GM19025 (cell line): ENCODE measurements around the gene TPSAB1.
"Not testable (repeated sequence)": the region's sequence is repeated elsewhere in the genome, so short reads cannot be mapped to it uniquely, and the experiment has no call there.

ENCODE experiments used
- ATAC-seq: cut with Tn5 transposase; IDR thresholded peaks from one replicate; pipeline ENCODE4 v1.9.1; 2021; ENCODE audit warnings: mild to moderate bottlenecking, low read depth, moderate library complexity; ENCODE audit not compliant: unreplicated experiment

TPSAB1 gene

GRCh38 chr16:1262210-1262845 lies 21.8 kb downstream of the TPSAB1 start:
- no peak for ATAC-seq

DNA sequence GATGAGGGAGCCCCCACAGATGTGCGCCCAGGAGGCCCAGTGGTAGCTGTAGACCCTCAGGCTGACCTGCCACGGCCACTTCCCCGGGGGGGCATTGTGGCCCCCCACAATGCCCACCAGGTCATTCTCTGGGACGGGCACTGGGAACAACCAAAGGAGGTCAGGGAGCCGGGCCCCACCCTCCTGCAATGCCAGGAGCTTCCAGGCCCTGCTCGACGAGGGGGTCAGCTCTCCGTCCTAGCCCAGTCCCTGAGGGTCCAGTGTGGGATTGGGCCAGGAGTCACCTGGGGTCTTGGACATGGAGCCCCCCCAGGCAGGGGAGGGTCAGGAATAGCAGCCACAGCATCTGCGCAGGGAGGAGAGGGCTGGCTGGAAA lies 22.3 kb downstream of the TPSAB1 start:
- no peak for ATAC-seq

DNA sequence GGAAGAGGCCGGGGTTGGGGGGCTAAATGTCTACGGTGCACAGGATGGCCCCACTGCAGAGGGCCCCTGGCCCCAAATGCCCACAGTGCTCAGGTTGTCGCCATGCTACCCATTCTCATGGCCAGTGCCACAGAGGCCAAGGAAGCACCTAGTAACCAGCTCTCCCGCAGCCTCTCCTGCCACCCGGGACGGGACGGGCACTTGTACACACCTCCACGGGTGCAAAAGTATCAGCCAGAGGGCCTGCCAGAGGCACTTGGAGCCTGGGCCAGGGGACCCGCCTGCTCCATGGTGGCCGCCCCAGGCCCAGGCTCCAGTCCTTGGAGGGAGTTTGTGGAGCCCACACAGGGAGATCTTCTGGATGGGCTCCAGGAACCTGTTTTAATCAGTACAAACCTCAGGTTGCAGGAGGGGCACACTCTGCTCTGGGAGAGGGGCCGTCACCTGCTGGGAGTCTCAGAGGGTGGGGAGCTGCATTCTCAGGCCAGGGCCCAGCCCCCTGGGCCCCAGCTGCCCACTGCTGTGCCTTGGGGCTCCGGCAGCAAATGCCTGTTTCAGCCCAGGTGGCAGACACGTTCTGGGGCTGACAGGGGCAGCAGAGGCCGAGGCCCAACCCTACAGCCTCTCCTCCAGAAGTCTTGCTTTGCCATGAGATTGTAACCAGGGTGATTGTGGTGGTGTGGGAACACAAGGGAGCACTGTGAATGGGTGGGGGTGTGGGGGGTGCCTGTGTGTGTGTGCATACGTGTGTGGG lies 23.3 kb downstream of the TPSAB1 start:
- no peak for ATAC-seq

GRCh38 chr16:1264345-1265089 lies 24.0 kb downstream of the TPSAB1 start:
- no peak for ATAC-seq

DNA sequence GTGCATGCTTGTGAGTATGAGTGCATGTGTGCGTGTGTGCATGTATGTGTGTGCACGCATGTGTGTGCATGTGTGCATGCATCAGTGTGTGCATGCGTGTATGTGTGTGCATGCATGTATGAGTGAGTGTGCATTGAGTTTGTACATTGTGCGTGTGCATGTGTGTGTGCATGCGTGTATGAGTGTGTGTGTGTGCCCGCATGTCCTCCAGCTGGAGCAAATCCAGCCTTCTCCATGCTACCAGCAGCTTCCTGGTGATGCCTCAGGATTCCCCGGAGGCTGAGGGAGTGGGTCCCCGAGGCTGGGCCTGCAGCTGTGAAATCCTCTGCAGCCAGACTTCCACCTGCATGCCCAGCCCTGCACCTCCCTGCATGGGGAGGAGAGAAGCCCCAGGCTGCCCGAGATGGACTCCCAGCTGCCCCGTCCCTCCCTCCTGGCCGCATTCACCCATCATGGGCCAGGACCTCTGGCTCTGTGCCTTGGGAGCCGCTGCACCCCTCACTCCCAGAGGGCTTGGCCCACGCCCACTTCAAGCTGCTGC lies 24.7 kb downstream of the TPSAB1 start:
- no peak for ATAC-seq

- ATAC-seq = no peak
These were observed 25.3 kb downstream of the TPSAB1 start for GRCh38 chr16:1265826-1266225.

- ATAC-seq = not testable (repeated sequence)
These were observed 28.9 kb downstream of the TPSAB1 start for GRCh38 chr16:1269418-1269817.

GRCh38 chr16:1271380-1271723 lies 30.8 kb downstream of the TPSAB1 start:
- no peak for ATAC-seq

- not testable (repeated sequence) for ATAC-seq
These were observed 31.4 kb downstream of the TPSAB1 start for GRCh38 chr16:1271724-1272413.

GRCh38 chr16:1272453-1273198 lies 32.1 kb downstream of the TPSAB1 start:
- no peak for ATAC-seq

DNA sequence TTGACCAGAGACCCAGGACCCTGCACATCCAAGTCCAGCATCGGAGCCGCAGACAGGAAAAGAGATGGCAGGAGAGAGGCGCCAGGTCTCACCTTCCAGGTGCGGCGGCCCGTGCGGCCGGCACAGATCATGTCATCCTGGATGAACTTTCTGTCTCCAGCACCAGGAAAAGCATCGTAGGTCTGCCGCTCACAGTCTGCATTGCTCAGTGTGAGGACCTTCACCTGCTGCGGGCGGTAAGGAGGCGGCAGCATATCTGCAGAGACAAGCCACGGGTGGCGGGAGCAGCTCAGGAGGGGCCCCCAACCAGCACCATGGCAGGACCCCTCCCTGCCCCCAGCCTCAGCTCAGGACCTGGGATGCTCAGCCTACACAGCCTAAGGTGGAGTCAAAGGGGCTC lies 33.3 kb downstream of the TPSAB1 start:
- no peak for ATAC-seq

- no peak for ATAC-seq
These were observed 34.3 kb downstream of the TPSAB1 start for GRCh38 chr16:1274767-1275166.

- no peak for ATAC-seq
These were observed 35.5 kb downstream of the TPSAB1 start for GRCh38 chr16:1275791-1276579.

- ATAC-seq = no peak
These were observed 36.0 kb downstream of the TPSAB1 start for GRCh38 chr16:1276580-1276878.

DNA sequence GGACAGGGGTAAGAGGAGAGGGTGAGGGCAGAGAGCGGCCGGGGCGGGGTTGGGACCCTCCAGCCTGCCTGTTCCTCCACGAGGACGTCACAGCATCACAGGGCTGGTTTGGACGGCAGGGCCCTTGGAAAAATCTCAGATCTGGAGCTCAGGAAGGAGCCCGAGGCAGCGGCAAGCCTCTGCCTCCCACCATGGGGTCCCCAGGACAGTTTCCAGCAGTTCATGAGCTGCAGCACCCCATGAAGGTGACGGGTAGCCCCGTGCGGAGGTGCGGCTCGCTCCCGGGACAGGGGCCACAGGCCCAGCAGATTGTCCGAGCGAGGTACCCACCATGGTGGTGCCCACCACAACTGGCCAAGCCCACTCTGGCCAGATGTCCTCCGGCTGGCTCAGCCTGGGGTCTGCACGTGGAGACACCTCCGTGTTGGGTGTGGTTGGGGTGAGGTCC lies 36.7 kb downstream of the TPSAB1 start:
- ATAC-seq = no peak

DNA sequence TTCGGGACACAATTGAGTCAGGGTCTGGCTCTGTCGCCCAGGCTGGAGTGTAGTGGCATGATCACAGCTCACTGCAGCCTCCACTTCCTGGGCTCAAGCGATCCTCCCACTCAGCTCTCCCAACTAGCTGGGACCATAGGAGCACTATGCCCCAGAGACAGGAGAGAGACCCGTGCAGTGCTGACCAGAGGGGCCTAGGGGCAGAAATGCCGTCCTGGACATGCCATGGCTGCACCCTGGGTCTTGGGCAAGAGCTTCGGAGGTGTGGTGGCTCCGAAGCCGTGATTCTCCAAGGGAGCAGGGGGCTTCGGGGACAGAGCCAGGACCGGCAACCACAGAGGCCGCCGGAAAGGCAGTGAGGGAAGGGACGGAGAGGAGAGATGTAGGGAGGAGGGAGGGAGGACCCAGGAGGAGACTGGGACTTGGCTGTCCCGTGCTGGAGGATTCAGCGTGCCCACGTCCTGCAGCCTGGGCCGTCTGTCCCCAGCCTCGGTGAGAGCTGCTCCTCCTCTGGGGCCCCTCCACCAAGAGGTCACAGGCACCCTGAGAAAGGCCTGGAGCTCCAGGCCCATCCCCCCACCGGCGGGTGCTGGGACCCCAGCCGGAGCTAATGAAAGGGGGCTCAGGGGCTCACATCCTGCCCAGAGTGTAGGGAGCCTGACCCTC lies 37.2 kb downstream of the TPSAB1 start:
- ATAC-seq = no peak

DNA sequence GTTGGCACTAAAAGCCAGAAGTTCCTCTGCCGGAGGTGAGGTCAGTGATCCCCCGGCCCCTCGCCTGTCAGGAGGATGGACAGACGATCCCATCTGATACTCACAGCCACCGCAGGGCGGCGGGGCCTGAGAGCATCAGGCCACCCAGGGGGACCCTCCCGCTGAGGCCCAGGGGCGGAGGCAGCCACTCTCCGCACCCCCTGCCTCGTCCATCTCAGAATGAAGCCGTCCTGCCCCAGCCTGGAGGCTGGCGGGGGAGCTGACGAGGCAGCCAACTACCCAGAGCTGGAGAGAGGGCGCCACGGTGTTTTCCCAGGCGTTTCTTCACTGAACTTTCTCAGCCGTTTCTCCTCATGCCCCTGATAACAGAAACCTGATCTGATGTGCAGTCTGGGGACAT lies 38.0 kb downstream of the TPSAB1 start:
- ATAC-seq = no peak

- ATAC-seq = no peak
These were observed 38.8 kb downstream of the TPSAB1 start for GRCh38 chr16:1279081-1279944.
